ENCODE measurements around the gene AURKB.
"Not testable (repeated sequence)": the region's sequence is repeated elsewhere in the genome, so short reads cannot be mapped to it uniquely, and the experiment has no call there.

Gene AURKB

DNA sequence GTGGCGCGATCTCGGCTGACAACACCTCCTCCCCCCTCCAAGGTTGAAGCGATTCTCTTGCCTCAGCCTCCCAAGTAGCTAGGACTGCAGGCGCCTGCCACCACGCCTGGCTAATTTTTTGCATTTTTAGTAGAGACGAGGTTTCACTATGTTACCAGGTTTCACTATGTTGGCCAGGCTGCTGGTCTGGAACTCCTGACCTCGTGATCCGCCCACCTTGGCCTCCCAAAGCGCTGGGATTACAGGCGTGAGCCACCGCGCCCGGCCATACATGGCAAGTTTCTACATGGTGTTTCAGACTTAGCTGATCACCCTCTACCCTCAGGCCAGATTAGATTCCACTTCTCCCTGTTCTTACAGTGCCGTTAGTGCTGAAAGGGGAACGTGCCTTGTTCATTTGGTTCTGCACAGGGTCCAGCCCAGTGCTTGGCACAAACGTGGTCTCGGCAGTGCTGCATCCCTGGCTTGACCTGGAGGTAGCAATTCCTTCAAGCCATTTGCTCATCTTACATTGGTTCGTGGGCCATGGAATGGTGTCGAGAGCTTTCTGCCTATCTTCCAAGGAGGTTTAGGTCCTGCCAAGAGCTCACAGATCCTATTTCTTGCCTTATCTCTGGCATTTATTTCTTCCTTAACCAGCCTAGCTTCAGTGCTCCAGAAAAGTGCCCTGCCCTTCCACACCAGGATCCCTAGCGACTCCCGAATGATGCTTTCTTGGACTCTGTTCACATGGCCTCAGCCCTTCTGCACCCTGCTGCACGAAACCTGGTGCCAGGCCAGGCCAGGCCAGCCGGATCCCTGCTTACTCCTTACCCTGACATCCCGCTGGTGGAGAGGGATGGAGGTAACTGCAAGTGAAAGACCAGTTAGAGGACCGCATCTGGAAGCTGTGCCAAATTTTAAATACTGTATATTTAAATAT is 14.8 kb upstream of the AURKB start:
- no peak for DNase-seq

DNA sequence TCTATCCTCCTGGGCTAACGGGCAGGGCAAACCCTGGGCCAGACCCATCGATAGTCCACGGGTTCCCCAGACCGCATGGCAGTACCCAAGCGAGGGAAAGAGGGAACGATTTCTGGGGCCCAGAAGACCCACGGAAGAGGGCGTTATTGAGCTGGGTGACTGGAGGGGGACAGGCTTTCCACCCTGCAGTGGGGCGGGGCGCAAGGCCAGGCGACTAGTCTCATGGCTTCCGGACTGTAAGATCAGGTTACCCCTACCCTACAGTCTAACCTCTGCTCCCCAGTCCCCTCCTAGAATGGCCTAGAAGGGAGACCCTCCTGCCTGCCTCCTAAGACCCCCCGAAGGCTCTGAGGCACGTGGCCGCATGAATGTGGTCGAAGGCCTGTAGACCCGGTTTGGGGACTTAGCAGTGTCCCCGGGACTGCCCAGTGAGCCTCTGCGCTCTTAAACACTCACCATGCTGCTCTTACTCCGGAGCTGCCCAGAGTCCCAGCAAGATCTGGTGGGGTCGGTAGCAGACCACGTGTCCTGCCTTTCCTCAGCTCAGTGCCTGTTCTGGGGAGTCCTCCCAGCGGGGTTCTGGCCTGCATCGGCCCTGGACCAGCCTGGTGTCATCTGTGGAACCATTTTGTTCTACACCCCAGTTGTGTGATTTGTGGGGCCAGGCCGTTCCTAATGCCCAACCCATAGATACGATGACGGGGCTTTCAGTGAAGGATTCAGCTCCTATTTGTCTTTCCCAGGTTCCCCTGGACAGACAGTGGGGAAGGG is 13.2 kb upstream of the AURKB start:
- peak; percentile 78 for DNase-seq

DNA sequence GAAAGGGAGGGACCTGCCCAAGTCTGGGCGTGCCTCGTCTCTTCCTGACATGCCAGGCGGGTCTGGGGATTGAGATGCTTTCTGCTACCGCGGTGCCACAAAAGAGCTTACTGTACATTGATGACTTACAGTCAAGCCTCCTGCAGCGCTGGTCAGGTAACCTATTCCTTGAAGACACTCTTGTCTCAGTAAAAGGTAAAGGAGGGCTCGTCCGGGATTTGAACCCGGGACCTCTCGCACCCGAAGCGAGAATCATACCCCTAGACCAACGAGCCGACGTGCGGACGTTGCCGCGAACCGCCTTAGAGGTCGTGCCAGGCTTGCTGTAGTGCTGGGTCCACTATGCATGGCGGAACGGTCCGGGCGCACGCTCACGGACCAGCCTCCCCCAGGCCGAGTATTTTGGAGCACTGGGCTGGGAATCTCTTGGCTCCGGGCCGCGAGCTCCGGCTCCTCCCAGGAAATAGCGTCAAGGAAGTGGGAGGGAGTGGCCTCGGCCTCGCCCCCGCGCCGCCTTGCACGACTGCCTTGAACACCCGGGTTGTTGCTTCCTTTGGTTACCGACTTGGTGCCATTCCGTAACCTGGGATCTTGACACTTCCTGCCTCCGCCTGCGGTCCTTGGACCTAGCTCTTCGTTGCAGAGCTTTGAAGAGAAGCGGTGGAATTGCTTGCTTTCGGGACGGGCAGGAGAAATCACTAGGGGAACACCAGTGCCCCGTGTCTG is 12.4 kb upstream of the AURKB start:
- peak; percentile 97 for DNase-seq

DNA sequence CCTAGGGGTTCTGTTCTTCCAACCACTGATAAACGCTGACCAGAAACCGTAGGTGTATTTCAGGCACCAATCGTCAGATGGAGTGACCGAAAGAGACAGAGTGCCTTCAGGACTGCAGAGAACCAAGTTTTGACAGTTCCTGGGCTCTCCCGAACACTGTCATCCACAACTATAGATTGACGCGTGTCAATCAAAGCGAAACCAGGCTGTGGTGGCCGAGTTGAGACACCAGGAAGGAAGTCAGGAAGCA is 11.9 kb upstream of the AURKB start:
- no peak for DNase-seq

DNA sequence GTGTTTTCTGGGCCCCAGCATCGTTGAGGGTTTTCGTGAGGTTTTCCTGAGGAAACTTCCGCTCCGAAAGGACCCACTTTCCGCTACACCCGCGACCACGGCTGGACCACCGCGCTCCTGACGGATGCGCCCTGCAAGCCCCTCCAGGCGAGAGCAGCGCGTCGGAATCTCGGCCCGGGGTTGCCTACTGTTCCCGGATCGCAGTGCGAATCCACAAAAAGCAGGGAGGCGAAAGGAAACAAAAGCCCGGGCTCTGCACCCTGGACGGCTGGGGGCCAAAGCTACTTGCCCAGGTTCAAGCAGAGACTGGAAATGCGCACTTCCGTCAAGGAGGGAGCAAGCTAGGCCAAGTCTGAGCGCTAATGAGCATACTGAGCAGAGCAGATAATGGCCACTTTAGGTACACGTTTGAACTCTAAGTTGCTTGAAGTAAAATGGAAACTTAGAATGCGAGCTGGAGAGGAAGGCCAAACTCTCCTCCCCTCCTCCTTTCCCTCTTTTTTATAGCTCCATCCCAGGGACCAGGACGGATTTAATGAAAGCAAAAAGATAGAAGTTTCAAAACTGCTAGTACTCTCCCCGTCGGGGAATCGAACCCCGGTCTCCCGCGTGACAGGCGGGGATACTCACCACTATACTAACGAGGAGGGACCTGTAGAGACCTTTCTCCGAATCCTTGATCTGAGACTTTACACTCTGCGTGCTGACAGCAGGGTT is 11.4 kb upstream of the AURKB start:
- peak; percentile 92 for DNase-seq

DNA sequence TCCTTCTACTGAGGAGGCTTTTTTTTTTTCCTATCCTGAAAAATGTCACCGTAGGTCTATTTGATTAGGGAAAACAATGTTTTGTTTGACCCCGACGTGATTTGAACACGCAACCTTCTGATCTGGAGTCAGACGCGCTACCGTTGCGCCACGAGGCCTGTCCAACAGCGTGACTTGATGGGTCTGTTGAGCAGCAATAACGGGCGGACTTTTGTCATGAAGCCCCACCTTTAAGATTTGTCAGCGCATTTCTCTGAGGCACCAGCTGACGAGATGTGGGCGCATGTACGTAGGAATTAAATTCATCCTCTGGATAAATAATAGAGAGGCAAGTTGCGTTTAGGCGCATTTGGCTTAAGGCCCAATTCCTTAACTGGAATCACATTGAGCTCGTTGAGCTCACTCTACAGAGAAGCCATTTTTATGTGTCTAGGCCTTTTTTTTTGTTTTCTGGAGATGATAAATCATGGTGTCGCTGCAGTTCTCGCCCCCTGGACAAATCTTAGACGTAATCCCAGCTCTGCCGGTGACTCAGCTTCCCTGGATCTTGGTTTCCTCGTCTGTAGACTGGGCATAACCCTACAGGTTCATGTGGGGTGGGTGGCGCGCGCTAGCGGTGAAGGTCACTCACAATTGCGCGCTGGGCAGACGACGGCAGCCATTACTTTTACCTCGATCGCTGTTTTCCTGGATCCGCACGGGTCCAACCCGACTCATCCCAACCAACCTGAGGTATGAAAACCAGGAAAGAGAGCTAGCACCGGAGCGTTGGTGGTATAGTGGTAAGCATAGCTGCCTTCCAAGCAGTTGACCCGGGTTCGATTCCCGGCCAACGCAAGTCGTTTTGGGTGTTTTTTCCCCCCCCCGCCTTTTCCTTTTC is 10.6 kb upstream of the AURKB start:
- peak; percentile 95 for DNase-seq

DNA sequence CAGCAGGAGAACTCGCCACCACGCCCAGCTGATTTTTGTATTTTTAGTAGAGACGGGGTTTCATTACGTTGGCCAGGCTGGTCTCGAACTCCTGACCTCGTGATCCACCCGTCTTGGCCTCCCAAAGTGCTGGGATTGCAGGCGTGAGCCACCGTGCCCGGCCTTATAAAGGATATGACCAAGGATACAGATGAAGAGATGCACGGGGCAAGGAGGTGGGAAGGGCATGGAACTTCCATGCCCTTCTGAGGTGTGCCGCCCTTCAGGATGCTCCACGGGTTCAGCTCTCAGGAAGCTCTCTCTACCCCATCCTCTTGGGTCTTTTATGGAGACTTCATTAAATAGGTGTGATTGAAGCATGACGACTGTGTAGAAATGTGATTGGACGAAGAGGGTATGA is 3.6 kb upstream of the AURKB start:
- not testable (repeated sequence) for DNase-seq

DNA sequence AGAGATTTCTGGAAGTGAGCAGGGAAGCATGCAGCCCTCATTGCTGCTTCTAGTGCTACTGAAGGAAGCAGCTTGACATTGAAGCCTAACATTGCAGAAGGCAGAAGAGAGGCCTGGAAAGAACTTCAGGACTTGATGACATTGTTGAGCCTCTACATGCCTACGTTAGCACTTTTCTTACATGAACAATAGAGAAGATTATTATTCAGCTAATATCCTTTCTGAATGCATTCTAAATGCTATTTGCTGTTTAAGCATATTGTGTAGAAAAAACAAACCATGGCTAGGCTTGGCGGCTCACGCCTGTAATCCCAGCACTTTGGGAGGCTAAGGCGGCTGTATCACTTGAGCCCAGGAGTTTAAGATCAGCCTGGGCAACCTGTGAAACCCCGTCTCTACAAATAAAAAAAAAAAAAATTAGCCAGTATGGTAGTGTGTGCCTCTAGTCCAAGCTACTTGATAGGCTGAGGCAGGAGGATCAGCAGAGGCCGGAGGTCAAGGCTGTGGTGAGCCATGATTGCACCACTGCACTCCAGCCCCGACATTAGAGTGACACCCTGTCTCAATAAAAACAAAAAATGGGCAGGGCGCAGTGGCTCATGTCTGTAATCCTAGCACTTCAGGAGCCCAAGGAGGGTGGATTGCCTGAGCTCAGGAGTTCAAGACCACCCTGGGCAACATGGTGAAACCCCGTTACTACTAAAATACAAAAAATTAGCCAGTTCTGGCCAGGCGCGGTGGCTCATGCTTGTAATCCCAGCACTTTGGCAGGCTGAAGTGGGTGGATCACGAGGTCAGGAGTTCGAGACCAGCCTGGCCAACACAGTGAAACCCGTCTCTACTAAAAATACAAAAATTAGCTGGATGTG is 2.2 kb upstream of the AURKB start:
- DNase-seq = no peak

DNA sequence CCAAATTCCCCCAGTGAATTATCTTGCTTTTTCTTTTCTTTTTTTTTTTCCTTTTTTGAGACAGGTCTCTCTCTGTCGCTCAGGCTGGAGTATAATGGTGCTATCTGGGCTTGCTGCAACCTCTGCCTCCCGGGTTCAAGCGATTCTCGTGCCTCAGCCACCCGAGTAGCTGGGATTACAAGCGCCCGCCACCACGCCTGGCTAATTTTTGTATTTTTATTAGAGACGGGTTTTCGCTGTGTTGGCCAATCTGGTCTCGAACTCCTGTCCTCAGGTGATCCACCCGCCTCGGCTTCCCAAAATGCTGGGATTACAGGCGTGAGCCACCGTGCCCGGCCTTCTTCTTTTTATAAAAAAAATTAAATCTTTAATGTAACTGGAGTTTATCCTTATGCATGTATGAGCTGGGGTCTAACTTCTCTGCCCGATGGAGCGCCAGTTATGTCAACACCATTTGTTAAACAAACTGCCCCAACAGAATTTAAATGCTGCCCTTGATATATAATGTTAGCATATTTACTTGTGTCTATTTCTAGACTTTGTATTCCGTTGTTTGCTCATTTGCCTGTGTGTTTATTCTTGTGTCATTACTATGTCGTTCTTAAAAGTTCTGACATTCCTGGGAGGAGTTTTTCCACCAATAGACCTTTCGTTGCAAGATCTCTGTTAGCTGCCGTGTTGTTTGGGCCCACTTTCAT is 535 bp upstream of the AURKB start:
- no peak for DNase-seq

DNA sequence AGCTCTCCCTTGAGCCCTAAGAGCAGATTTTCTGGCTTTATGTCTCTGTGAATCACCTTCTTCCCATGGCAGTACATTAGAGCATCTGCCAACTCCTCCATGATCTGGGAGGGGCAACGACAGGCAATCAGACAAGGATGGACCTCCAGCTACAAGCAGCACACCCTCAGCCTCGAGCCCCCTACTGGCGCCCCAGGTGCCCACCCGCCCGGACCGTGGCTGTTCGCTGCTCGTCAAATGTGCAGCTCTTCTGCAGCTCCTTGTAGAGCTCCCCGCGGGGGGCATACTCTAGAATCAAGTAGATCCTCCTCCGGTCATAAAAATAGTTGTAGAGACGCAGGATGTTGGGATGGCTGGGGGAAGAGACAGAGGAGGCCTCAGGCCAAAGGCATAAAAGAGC is 3.8 kb downstream of the AURKB start:
- no peak for DNase-seq

DNA sequence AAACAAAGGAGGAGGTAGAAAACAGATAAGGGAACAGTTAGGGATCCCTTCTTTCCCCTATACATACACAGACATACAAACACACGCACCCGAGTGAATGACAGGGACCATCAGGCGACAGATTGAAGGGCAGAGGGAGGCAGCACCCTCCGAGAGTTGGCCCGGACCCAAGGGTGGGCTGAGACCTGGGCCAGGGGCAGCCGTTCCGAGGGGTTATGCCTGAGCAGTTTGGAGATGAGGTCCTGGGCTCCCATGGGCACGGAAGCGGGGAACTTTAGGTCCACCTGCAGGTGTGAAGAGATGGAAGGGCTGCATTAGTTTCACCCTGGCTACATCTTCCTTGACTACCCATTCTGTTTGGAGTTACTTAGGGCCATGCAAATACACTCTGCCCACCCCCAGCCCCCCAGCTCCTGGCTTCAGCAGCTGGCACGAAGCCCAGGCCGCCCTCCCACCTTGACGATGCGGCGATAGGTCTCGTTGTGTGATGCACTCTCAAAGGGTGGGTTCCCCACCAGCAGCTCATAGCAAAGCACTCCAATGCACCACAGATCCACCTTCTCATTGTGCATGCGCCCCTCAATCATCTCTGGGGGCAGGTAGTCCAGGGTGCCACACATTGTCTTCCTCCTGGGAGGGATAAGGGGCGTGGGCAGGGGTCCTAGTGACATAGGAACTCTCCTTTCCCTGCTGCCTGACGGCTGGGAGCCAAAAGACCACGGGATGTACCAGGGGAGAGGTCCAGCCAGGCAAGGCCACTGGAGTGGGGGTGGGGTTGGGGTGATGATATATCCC is 5.4 kb downstream of the AURKB start:
- no peak for DNase-seq

DNA sequence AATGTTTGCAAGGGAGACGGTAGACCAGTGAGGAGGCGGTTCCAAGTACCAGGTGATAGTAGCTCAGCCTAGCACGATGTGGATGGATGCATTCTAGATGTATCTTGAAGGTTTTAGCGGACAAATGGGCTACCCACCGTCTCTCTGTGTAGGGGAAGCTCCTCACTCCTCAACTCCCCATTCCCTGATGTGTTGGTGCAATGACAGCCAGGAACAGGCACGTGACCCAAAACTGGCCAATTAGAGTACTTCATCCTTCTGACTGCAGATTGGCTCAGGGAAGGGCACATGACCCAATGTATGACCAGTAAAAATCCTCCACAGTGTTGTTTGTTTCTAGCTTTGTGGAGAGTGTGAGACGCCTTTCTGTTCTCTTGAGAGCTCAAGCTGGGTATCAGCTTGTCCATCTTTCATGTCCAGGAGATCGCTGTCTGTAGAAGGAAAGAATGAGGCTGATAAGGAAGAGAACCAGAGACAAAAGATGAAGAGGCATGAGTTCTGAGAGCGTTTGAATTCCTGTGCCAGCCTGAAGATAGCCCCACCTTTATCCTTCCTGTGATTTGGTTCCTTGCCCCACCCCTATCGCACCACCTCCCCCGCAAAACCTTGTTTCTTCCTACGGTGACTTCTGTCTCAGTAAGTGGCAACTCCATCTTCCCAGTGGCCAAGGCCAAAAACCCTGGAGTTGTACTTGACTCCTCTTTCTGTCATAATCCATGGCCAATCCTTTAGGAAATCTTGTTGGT is 18.1 kb downstream of the AURKB start:
- DNase-seq = peak; percentile 97

DNA sequence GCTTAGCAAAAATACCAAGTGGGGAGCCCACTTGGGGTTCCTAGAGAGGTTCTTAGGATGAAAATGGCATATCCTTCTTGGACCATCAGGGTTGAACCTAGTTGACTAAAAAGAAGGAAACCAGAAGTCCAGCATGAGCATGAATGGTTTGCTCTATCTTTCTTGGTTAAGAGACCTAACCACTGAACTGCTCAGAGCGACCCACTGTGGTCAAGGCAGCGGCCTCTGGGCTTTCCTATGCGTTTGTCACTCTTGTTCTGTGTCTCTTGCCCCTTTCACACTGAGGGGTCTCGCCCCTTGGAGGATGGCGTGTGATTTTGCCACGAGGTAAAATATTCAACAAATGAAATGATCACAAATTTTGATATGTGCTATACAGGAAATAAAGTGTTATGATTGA is 19.9 kb downstream of the AURKB start:
- no peak for DNase-seq

DNA sequence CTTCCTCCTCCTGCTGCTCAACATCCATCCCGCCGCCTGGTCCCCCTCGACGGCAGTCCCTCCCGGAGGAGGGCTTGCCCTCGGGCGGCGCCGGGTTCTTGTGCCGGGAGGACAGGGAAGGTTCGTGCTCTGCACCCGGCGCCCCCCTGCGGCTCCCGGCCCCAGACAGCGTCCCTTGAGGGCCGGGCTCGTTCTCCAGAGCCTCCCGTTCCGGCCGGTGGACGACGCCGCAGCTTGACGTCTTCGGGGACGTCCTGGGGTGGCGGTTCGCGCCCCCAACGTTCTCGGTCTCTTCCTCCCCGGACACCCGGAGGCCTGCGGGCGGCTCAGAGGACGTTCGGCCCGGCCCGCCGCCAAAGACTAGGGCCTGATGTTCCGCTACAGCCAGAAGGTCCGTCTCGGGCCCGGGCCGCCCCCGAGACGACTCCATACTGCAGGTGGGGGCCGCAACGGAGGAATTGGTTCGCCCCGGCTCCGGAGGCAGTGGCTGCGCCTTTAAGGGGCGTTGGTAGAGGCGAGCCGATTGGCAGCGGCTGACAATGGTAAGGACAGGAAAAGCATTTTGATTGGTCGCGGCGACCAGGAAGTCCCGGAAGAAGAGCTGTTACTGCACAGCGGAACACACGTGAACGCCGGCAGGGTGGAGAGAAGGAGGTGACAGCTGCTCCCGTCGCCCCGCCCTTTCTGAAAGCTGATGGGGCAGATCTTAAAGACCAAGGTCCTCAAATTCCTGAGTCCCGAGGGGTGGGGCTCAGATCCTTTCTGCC is 20.5 kb downstream of the AURKB start, which contains the start of gene BORCS6:
Gene BORCS6, minus strand, starts transcription at position 470 of the 767 bp plus-strand sequence. Its CDS starts 40 bp downstream, at position 430.
- peak; percentile 96 for DNase-seq

DNA sequence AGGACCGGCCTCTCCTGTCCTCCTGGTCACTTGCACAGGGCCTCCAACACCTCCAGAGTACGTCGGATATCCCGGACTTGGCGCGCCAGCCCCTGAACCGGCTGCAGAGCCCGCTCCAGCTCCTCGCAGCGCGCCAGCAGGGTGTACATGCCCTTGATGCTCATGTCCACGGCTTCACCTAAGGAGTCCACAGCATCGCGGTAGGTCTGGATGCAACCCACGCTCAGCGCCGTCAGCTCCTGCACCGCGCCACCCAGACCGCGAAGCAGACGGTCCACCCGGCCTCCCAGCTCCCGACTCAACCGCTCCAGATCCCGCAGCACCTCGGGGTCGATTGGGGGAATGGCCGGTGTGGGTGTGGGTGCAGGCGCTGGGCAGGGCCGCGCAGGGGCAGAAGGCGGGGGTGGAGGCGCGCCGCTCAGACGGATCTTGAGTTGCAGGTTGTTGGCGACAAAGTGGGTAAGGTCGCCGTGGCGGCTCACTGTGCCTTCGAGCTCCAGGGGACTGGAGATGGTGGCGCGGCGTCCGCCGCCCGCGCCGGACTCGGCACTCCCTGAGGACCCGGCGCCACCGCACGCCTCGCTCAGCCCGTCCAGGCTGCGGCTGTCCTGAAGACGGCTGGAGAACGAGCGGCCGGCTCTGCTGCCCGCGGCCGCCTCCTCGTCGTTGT is 21.2 kb downstream of the AURKB start:
- no peak for DNase-seq

DNA sequence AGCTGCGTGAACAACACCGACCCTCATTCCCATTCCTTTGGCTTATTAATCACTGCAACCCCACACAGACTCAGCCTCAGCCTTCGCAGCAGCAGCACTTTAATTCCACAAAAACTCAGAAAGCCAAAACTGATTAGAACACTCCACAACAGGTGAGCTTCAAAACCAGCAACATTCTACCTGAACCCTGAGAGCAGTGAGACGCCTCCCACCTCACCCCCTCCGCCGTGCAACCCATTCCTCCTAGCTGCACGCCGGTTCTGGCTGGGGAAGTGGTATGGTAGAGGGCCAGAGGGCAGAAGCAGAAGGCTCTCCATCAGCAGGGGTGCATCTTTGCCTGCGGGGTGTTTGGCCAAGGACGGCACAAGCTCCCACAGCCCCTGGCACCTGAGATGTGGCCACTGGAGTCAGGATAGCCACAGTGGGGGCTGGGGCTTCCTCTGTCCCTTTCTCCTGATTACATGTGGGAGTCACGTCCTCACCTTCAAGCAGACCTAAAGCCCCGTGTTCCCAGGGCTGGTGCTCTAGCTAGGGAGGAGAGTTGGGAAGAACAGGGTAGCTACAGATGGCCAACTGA is 22.0 kb downstream of the AURKB start:
- DNase-seq = no peak
